GM12801 (cell line): Measurements from ENCODE around the gene NME9.

Source experiments
- CTCF ChIP-seq: IDR thresholded peaks from one replicate; pipeline ENCODE4 v1.5.1; 2011; ENCODE audit warnings: control low read depth; ENCODE audit not compliant: insufficient read length; ENCODE audit errors: extremely low read depth

NME9 gene

GRCh38 chr3:138328341-138328740, 1.3 kb downstream of the NME9 start:
- TF ChIP-seq CTCF: no peak

- TF ChIP-seq CTCF: no peak
Observed at GRCh38 chr3:138327831-138328230, 1.8 kb downstream of the NME9 start.

GRCh38 chr3:138326866-138327595, 2.6 kb downstream of the NME9 start:
- TF ChIP-seq CTCF: no peak

GRCh38 chr3:138325990-138326389, 3.7 kb downstream of the NME9 start:
- TF ChIP-seq CTCF: no peak

- TF ChIP-seq CTCF: no peak
Observed at GRCh38 chr3:138323971-138324370, 5.7 kb downstream of the NME9 start.

GRCh38 chr3:138317687-138318086, 12.0 kb downstream of the NME9 start:
- TF ChIP-seq CTCF: no peak

GRCh38 chr3:138314751-138315150, 14.9 kb downstream of the NME9 start:
- no peak for TF ChIP-seq CTCF
